ENCODE measurements around the gene ETV6. TPM values are rescaled to one million over a fixed set of nuclear protein-coding genes. Genes with fewer than 3 reads are reported as not detected.

ETV6 gene
- total and polyA plus RNA-seq, 12 donors, result 2.7 to 33.5 (median 15.2) TPM

DNA sequence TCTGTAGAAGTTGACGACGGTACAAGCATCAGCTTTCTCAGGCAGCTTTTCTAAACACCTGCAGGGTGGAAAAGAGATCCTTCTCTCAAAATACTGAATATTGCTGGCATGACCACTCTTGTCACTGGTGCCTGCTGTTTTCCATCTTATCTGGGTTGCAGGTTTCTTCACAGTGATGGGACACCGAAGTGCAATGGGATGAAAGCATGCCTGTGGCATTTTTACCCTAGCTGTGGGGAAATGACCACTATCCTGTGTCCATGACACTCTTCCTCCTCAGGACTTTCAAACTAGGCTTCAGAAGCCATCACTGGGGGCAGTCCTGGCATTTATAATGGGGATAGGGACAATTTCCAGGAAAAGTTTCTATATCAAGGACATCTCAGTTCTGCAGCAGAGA lies 98.5 kb downstream of the ETV6 start:
- peaks cover 0 to 3% (median 0%) of the 10 kb centered on the region in 9 donors for H3K36me3 ChIP-seq
- intact Hi-C loops (cut with DNase I), result no loop called here
- 82 to 85% methylated on average over 3 of the region's 3 CpGs for WGBS, 2 donors
- H3K4me3 ChIP-seq, result no peak overlapping the region
- no peak for DNase-seq
- no peak for ATAC-seq
- H3K27me3 ChIP-seq, result no peaks in the 10 kb centered on the region
- H3K4me1 ChIP-seq, result peaks cover 0 to 89% (median 6%) of the 10 kb centered on the region in 9 donors
- peak overlapping the region in 1 of 10 donors; percentile 51 for H3K27ac ChIP-seq
- no peaks in the 10 kb centered on the region for H3K9me3 ChIP-seq
- TF ChIP-seq, protein P1, sequence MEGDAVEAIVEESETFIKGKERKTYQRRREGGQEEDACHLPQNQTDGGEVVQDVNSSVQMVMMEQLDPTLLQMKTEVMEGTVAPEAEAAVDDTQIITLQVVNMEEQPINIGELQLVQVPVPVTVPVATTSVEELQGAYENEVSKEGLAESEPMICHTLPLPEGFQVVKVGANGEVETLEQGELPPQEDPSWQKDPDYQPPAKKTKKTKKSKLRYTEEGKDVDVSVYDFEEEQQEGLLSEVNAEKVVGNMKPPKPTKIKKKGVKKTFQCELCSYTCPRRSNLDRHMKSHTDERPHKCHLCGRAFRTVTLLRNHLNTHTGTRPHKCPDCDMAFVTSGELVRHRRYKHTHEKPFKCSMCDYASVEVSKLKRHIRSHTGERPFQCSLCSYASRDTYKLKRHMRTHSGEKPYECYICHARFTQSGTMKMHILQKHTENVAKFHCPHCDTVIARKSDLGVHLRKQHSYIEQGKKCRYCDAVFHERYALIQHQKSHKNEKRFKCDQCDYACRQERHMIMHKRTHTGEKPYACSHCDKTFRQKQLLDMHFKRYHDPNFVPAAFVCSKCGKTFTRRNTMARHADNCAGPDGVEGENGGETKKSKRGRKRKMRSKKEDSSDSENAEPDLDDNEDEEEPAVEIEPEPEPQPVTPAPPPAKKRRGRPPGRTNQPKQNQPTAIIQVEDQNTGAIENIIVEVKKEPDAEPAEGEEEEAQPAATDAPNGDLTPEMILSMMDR (IDR thresholded peaks at IDR 0.05), result no peak

DNA sequence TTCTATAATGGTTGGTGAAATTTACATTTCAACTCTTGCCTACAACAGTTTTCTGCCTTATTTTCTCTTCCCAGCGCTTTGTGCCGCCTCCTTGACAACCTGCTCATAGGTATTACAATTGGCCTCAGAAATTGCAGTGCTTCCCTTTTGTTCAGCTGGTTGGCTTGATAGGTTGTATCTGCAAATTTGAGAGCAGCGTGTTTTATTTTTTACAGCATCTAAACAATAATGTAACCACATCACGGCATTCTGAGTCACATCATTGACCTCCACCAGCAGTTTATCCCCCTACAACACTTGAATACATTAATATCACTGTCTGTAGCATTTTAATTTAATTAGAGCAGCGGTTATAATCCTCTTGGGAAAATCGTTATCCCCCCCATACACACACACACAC lies 99.4 kb downstream of the ETV6 start:
- Histone ChIP-seq H3K27me3 (no peaks in the 10 kb centered on the region), H3K4me3 (no peak overlapping the region), H3K4me1 (peaks cover 0 to 96% (median 11%) of the 10 kb centered on the region in 9 donors), H3K27ac (peak overlapping the region in 1 of 10 donors; percentile 51), H3K9me3 (no peaks in the 10 kb centered on the region), H3K36me3 (peaks cover 0 to 13% (median 0%) of the 10 kb centered on the region in 9 donors)
- WGBS, 2 donors, result 93 to 96% methylated on average over 6 of the region's 6 CpGs
- ATAC-seq (no peak), DNase-seq (no peak)
- TF ChIP-seq, protein P1 (IDR thresholded peaks at IDR 0.05), result no peak
- intact Hi-C loops (cut with DNase I), result no loop called here

DNA sequence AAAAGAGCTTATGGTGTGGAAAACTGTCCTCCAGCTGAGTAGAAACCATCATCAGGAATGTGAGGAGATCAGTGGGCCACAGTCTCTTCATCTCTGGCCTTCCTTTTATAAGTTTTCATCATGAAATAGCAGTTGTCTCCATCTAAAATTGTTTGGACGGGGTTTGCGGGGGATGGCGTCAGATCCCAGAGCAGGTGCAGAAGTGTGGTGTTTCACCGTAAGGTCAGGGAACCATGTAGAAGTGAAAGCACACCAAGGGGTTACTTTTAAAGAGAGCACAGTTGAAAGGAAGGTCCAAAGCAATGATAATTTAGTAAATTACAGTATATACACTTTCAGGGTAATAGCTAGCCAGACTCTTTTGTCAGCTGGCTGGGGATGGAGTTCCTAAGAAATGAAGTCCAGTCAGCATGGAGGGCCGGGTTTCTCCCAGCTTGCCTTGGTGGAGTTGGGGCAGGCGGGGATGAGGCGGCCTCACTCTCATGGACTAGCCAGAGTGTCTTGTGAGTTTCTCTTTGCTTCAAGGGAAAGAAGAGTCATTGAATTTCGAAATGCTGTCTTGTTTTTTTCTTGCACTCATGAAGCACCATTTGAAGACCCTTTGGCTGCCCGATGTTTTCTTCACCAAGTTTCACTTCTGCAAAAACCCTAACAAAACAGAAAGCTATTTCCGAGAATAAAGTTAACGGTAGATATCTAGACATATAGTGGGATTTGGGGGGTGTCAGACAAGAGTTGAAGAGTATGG lies 100.6 kb downstream of the ETV6 start:
- DNase-seq (no peak), ATAC-seq (peak in 4 of 8 donors; percentile 18 to 49 (median 23))
- intact Hi-C loops (cut with DNase I), result loop anchor here in 3 of 10 donors (10.0 kb wide), 2 partner anchors 85 to 95 kb away; no protein-coding TSS in a partner anchor
- TF ChIP-seq, protein P1 (IDR thresholded peaks at IDR 0.05), result no peak
- Histone ChIP-seq H3K9me3 (no peaks in the 10 kb centered on the region), H3K4me3 (no peak overlapping the region), H3K27me3 (no peaks in the 10 kb centered on the region), H3K36me3 (peaks cover 0 to 25% (median 0%) of the 10 kb centered on the region in 9 donors), H3K4me1 (peaks cover 0 to 87% (median 23%) of the 10 kb centered on the region in 9 donors), H3K27ac (peak overlapping the region in 5 of 10 donors; percentile 5 to 87 (median 23))
- WGBS, 2 donors, result 90 to 94% methylated on average over 11 of the region's 11 CpGs

DNA sequence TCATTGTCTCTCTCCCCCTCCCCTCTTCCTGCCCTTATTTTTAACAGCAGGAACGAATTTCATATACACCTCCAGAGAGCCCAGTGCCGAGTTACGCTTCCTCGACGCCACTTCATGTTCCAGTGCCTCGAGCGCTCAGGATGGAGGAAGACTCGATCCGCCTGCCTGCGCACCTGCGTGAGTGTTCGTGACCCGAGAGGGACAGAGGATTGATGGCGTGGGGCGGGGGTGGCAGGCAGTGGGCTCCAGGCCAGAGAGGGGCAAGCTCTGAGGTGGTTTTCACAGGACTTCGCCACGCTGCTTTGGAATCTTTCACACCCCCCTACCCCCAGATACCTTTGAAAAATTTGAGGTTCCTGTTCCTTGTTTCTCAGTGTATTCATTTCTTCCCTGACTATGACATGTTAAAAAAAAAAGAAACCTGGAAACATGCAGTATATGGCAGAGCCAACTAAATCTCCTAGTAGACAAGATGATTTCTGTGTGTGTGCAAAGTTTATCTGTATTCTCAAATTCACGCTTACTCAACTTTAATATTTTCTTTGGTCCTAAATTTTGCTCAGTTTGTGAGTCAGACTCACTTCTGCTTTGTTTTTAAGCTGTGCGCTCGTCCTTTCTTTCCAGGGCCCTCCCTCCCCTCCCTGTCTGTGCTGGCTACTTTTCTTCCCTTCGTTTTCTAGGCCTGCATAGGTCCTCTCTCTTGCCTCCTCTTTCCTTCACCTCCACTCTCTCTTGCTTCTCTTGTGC lies 103.1 kb downstream of the ETV6 start:
- Histone ChIP-seq H3K4me3 (no peak overlapping the region), H3K27ac (peak overlapping the region in 6 of 10 donors; percentile 7 to 92 (median 88)), H3K27me3 (no peaks in the 10 kb centered on the region), H3K9me3 (no peaks in the 10 kb centered on the region), H3K36me3 (peaks cover 0 to 39% (median 0%) of the 10 kb centered on the region in 9 donors), H3K4me1 (peaks cover 5 to 87% (median 48%) of the 10 kb centered on the region in 9 donors)
- 91% methylated on average over 21 of the region's 21 CpGs for WGBS, 2 donors
- intact Hi-C loops (cut with DNase I), result loop anchor here in 3 of 10 donors (10.0 kb wide), 2 partner anchors 88 to 98 kb away; no protein-coding TSS in a partner anchor
- TF ChIP-seq, protein P1 (IDR thresholded peaks at IDR 0.05), result no peak
- DNase-seq, result no peak
- ATAC-seq, result no peak
